AG04449 (cell line): Measurements from ENCODE around the gene VWF.
A peak's percentile ranks its signal among the peaks of the same experiment; 100 is the strongest.

ENCODE experiments used
- CTCF ChIA-PET: fragments of 350-600 bp; formaldehyde crosslinking; extraction: SDS; loops from one replicate; lab custom pipeline; 2021; ENCODE audit warnings: antibody characterized with exemption; lab: Yijun Ruan, JAX
- POLR2A ChIA-PET: fragments of 400-600, 350-600 bp; formaldehyde crosslinking; extraction: SDS; loops from one replicate; lab custom pipeline; 2020; ENCODE audit warnings: antibody characterized with exemption, inconsistent platforms; lab: Yijun Ruan, JAX
- DNase-seq: peaks from one replicate; pipeline ENCODE4 v3.0.0-alpha.2; 2010; ENCODE audit warnings: low read depth, low spot score
- H3K4me3 ChIP-seq: 2 replicates; pipeline ENCODE4 v1.5.1; 2011; ENCODE audit warnings: low read depth, mild to moderate bottlenecking, control low read depth, low read length
- TF ChIP-seq, protein P1 (sequence below): IDR thresholded peaks from one replicate; pipeline ENCODE4 v1.5.1; 2011; ENCODE audit warnings: mild to moderate bottlenecking, moderate library complexity, low read length, control low read depth, inconsistent platforms; ENCODE audit not compliant: insufficient read depth; ENCODE audit errors: missing control alignments

VWF gene

GRCh38 chr12:5945071-5946008 lies 179.1 kb downstream of the VWF start, which contains the start of gene ANO2:
ANO2 (minus strand) TSS chr12:5945259; CDS start chr12:5945217, 42 bp downstream.
- ChIA-PET CTCF (interaction anchor here (1.0 to 1.6 kb wide), 2 partner anchors 19 to 43 kb away, joined by 4 to 5 read pairs; no protein-coding TSS in a partner anchor), POLR2A (no interaction called here)
- DNase-seq, result no peak
- peak within 1 kb of the TSS; percentile 32 for H3K4me3 ChIP-seq
- TF ChIP-seq, protein P1, sequence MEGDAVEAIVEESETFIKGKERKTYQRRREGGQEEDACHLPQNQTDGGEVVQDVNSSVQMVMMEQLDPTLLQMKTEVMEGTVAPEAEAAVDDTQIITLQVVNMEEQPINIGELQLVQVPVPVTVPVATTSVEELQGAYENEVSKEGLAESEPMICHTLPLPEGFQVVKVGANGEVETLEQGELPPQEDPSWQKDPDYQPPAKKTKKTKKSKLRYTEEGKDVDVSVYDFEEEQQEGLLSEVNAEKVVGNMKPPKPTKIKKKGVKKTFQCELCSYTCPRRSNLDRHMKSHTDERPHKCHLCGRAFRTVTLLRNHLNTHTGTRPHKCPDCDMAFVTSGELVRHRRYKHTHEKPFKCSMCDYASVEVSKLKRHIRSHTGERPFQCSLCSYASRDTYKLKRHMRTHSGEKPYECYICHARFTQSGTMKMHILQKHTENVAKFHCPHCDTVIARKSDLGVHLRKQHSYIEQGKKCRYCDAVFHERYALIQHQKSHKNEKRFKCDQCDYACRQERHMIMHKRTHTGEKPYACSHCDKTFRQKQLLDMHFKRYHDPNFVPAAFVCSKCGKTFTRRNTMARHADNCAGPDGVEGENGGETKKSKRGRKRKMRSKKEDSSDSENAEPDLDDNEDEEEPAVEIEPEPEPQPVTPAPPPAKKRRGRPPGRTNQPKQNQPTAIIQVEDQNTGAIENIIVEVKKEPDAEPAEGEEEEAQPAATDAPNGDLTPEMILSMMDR, result no peak

DNA sequence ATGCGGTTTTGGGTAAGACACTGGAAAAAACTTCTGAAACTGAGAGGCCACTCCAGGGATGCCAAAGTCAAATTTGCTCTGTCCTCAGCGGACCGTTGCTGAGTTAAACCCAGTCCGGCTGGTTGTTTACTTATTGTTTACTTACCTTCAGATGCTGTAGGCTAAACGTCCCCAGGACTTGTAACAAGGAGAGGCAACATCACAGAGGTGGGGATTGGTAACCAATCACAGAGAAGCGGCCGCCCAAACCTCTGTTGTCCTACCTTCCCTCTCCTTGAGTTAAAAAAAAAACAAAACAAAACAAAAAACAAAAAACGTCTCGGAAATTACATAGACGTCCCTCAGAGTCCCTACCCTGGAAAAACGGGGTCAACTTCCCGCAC lies 179.8 kb downstream of the VWF start:
- peak overlapping the region; percentile 32 for H3K4me3 ChIP-seq
- TF ChIP-seq, protein P1, result no peak
- DNase-seq, result no peak
- ChIA-PET CTCF (interaction anchor here (1.0 kb wide), 1 partner anchor 44 kb away, joined by 4 read pairs; no protein-coding TSS in a partner anchor), POLR2A (no interaction called here)

DNA sequence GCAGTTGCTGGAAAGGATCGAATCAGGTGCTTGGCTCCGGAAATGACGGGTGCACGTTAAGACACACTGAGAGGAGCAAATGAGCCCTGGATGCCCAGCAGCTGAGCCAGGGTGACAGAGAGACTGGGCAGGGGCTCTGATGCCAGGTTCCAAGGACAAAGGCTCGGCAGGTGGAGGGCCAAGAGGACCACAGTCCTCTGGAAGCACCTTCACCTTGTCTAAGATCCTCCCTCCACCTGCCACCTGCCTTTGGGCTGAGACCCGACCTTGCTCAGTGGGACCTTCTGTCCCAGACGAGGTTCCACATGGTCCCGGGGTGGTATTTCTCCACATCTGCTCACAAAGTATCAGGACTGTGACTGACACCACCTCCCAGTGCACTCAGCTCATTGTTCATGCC lies 180.4 kb downstream of the VWF start:
- no peak overlapping the region for H3K4me3 ChIP-seq
- no peak for DNase-seq
- POLR2A ChIA-PET, result no interaction called here
- TF ChIP-seq, protein P1, result no peak
- CTCF ChIA-PET, result no interaction called here

DNA sequence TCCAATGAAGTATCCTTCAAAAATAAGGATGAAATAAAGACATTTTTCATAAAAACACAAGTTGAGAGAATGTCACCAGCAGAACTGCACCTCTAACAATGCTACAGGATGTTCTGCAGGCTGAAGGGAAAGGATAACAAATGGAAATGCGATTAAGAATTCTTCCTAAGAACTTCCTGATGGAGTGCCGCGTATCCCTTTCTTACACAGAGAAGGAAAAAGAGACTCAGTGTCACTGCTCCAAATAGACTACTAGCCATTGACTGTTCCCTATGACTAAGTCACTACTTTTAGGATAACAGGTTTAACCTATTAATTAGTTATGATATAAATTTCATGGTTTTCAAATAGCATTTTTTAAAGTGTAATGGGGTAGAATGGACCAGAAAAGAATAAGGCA lies 182.6 kb downstream of the VWF start:
- CTCF ChIA-PET, result interaction anchor here (2.9 kb wide), 1 partner anchor 47 kb away, joined by 8 read pairs; no protein-coding TSS in a partner anchor
- TF ChIP-seq, protein P1, result no peak
- H3K4me3 ChIP-seq, result no peak overlapping the region
- DNase-seq, result no peak
- POLR2A ChIA-PET, result no interaction called here

GRCh38 chr12:5927732-5928516 lies 196.5 kb downstream of the VWF start:
- ChIA-PET POLR2A (no interaction called here), CTCF (no interaction called here)
- TF ChIP-seq, protein P1, result no peak
- no peak overlapping the region for H3K4me3 ChIP-seq
- no peak for DNase-seq
